ENCODE results near the gene DOK1.

The DOK1 gene

GRCh38 chr2:74567881-74568280 is 13.4 kb downstream of the DOK1 start:
- no peak for DNase-seq (ENCODE audit: low read depth in 2 of 2)

- no peak for DNase-seq (ENCODE audit: low read depth in 2 of 2)
Observed at GRCh38 chr2:74569686-74570085, 15.2 kb downstream of the DOK1 start.

- no peak for DNase-seq (ENCODE audit: low read depth in 2 of 2)
Observed at GRCh38 chr2:74571058-74571457, 16.5 kb downstream of the DOK1 start.

DNA sequence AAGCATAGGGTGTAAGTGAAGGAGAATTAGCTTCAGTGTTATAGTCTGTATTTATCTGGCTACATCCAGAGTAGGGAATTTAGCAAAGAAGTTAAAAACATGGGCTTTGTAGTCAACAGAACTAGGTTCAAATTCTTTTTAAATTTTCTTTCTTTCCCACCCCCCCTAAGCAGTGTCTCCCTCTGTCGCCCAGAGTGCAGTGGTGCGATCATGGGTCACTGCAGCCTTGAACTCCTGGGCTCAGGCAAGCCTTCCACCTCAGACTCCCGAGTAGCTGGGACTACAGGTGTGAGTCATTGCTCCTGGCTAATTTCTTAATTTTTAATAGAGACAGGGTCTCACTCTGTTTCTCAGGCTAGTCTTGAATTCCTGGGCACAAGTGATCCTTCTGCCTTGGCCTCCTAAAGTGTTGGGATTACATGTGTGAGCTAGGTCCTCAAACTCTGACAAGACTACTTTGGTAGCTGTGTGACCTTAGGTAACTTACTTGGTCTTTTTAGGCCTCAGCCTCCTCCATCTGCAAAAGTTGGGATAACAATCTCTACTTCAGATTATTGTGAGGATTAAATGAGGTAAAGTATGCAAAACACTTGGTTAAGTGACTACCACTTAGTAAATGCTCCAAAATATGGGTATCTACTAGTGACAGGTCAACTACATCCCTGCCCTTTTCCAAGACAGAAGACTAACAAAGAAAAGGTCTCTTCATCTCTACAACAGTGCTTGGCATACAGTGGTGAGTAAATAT is 17.8 kb downstream of the DOK1 start:
- no peak for DNase-seq (ENCODE audit: low read depth in 2 of 2)

DNA sequence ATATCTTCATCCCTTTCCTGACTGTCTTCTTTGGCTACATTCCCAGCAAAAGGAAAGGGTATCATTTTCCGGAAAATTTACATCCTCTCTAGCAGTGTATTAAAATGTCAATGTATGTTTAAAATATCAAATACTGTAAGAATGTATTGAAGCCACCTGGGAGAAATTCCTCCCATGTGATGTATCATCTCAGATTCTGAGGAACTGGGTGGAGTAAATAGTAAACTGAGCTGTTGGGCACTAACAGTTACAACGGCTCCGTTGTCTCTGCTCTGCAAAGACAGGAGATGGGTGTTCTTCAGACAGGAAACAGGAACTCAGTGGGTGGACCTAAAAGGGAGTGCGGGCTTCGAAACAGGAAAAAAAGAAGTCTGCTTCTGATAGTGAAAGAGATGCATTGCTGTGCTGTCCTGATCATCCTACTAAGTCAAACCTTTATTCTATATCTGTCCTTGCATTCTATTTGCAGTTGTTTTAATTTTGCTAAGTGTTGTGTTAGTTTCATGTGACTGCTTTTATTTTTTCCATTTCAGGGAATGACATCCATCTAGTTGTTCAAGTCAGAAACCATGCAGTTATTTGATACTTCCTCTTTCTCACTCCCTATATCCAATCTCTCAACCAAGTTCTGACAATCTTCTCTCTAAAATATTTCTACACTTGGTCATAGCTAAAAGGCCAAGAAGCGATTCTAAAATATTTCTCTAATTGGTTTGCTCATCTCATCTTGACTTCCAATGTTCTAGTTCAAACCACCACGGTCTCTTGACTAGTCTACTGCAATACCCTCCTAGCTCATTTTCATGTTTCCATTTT is 19.4 kb downstream of the DOK1 start:
- DNase-seq (ENCODE audit: low read depth in 2 of 2) = no peak

DNA sequence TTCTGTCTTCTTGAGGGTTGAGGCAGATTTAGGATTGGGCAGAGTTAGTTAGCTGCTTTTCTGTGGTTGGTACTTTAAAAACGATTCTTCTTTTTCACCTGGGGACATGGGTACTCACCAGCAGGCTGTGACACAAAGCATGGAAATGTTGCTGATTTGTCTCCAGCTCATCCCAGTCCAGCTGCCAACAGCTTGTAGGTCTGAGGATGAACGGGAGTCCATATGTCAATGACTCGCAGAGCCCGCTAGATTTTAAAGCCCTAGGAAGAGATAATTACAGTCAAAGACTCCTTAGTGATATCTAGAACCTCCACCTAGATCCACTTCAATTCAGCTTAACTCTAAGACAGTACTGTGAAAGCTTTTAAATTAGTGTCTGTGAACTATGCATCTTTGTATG is 20.8 kb downstream of the DOK1 start:
- no peak for DNase-seq (ENCODE audit: low read depth in 2 of 2)

DNA sequence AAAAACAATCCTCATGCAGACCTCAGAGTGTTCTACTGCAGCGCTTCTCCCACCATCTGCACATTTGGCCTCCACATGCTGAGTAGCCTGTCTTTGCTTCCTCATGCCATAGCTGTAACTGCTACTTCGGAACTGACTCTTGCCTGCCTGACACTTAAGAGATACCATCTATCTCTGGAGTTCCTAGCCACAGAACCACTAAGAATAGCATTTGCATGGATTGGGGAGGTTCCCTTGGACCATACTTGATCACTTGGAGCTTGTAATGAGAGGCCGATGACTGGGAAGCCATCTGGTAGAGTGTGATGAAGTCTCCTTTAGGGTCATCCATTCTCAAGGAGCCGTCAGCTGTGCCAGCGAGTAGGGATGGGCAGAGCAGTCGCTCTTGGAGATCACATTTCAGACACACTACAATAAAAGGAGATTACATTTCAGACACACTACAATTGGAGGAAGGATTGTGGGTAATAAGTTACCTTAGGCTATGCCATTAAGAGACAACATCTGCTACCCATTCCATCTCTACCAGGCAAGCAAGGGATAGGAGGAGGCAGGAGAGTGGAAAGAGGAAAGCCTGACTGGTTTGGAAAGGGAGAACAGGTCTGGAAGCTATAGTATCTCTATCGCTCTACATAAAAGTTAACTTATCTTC is 21.8 kb downstream of the DOK1 start:
- DNase-seq (ENCODE audit: low read depth in 2 of 2) = no peak

DNA sequence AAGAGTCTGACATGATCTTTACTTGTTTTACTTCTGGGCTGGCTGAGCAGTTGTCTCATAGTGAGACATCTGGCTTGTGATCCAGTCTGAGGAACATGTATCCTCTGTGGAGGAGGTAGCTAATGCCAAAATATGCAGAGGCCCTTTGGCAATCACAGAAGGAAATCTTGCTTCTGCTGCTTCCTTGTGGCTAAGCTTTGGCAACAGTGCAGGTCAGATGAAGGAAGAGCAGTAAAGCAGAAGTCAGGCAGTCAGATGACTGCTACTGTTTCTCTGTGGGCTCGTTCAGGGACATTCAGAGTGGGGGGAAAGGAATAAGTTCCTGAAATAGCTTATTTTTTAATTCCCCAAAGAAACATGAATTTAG is 22.3 kb downstream of the DOK1 start:
- DNase-seq (ENCODE audit: low read depth in 2 of 2) = no peak

DNA sequence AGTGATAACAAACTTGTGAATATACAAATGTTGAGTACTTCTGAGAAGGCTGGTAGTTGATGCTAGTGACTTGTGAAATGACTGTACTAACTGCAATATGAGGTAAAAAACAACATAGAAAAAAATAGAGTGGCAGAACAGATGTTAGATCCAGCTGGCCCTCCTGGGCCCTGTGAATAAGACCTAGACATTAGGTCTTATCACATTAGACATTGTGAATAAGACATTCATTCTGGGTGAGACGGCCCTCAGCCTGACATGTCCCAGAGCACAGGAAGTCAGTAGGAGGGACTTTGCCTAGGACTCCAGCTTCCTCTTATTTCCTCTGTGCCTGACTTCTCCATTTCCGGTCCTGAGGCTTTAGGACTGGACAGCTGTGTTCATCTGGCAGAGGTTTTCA is 22.9 kb downstream of the DOK1 start:
- no peak for DNase-seq (ENCODE audit: low read depth in 2 of 2)

DNA sequence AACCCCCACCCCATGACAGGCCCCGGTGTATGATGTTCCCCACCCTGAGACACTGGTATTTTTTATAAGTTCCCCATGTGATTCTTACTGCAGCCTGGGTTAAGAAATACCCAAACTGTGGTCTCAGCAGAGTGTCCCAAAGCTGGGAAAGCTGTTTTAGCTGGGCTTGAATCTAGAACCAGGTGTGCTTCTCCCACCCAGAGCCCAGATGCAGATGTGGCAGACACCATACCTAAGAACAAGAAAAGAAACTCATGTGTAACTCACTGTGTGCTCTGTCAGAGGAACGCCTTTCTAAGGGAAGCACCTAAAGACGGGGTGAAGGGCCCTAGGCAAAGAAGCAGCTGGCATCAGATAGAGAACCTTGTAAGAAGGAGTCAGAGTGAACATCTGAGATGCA is 23.9 kb downstream of the DOK1 start:
- DNase-seq (ENCODE audit: low read depth in 2 of 2) = no peak

GRCh38 chr2:74581463-74581862 is 26.9 kb downstream of the DOK1 start:
- no peak for DNase-seq (ENCODE audit: low read depth in 2 of 2)

DNA sequence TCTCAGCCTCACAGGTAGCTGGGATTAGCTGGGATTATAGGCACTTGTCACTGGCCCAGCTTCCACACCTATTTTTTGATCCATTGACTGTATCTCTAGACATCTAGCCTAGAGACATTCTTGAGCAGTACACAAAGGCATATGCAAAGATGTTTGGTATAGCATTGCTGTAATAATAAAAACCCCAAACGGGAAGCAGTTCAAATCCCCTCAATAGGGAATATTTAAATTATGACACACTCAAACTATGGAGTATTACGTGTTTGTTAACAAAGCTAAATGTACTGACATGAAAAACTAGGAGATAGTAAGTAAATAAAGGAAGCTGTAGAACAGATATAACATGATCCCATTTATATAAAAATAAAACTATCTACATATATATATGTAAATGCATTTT is 27.7 kb downstream of the DOK1 start:
- DNase-seq (ENCODE audit: low read depth in 2 of 2) = no peak

DNA sequence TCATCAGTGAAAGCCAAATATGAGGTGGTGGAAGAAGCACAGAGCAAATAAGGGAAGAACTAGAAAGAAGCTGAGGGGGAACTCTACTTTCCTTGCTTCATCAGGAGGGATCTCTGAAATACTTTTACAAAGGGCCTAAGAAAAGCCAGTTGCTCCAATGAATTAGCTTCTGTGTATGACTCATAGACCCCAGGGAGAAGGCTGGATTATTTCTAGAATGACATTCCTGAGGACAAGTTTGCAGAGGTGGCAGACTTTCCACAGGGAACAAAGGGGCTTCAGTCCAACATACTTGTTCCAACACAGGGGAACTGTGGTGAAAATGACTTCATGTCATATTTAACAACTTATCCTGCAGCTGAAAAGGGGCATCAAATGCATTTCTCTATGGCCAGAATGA is 29.0 kb downstream of the DOK1 start:
- no peak for DNase-seq (ENCODE audit: low read depth in 2 of 2)

DNA sequence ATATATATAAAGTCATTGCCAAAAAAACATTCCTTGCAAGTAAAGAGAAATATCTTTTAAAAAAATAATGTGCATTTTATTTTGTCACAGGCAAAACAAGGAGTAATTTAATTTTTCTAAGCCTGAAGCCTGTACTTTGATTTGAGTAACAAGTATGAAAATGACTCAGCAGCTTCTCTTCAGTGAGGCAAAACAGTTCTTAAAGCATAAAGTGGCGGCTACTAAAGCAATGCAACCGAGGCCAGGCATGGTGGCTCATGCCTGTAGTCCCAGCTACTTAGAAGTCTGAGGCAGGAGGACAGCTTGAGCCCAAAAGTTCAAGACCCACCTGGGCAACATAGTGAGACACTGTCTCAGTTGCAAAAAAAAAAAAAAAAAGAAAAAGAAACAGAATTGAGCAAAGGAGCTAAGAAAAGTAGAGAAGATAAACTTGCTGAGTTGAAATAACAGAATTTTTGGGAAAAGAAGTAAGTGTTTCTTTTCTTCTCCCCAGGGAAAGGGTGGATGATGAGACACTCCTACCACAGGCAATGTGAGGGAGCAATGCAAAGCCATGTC is 29.6 kb downstream of the DOK1 start:
- DNase-seq (ENCODE audit: low read depth in 2 of 2) = no peak

- no peak for DNase-seq (ENCODE audit: low read depth in 2 of 2)
Observed at GRCh38 chr2:74585406-74586185, 31.1 kb downstream of the DOK1 start.

DNA sequence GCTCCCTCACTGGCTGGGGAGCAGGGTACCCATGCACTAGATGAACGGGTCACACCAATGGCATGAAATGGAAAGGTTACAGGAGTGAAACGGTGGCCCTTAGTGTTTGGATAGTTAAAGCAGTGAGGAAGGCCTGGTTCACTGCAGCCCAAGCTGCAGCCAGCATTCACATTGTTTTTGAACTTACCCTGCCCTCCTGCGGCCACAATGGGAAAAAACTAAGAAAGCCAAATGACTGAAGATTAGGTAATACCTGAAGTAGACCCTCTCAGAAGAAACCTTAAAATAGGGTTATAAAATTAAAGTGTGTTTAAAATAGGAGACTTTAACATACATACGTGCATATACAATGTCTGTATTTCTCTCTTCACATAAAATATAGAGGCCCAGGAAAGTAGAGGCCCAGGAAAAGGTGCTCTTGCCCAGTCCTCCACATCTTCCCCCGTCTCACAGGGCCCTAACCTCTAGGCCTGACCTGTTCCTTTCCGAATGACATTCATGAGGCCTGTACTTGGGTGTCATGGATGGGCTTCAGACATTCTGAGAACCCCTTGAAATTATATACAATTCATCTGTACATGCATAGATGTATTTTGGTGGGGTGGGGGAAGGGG is 33.3 kb downstream of the DOK1 start:
- DNase-seq (ENCODE audit: low read depth in 2 of 2) = peak; percentile 14 to 42

DNA sequence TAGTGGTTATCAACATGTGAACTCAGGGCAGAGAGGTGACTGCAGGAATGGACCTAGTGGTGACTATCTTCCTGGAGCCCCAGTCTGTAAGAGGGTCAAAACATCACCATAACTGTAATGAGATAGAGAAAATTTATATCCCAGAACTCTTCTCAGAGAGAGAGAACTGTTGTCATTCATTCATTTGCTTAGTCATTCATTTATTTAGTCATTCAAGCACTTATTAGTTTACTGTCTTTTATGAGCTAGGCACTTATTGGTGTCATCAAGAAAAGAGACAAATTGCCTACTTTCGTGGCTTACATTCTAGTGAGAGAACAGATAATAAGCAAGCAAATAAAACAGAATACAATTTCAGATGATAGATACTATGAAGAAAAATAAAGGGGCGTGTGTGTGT is 34.1 kb downstream of the DOK1 start:
- DNase-seq (ENCODE audit: low read depth in 2 of 2) = no peak

DNA sequence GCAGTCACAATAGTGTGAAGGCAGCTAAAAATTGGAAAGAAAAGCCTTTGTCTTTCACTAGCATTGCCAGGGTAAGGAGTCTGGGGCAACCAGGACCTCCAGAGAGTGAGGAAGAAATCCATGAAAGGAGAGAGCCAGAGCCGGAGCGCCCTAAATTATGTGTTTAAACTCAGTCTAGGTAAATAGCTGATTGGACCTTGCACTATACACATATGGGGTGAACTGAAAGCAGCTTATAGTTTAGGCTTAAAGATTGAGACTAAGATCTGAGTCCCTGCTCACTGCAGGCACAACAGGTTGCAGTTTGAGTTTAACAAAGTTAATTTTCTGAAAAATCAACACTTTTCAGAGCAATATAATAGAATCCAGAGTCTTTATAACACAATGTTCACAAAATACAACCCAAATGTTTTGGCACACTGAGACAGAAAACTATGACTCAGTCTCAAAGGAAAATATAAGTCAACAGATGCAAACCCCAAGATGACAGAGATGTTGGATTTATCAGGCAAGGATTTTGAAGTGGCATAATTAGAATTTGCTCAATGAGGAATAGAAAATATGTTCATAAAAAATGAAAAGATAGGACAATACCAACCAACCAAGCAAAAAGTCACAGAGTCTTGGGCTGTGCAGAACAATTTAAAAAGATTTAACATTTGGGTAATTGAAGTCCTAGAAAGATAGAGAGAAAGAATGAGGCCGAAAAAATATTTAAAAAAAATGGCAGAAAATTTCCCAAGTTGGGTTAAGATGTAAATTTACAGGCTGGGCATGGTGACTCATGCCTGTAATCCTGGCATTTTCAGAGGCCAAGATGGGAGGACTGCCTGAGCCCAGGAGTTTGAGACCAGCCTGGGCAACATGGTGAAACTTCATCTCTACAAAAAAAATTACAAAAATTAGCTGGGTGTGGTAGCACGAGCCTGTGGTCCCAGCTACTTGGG is 39.6 kb downstream of the DOK1 start:
- DNase-seq (ENCODE audit: low read depth in 2 of 2) = no peak

- DNase-seq (ENCODE audit: low read depth in 2 of 2) = no peak
Observed at GRCh38 chr2:74596584-74596983, 42.1 kb downstream of the DOK1 start.

GRCh38 chr2:74597410-74597809 is 42.9 kb downstream of the DOK1 start:
- DNase-seq (ENCODE audit: low read depth in 2 of 2) = no peak

Measured in stimulated activated CD4-positive, alpha-beta T cell treated with anti-CD3 and anti-CD28 coated beads, Interleukin-1b, Interleukin-23, amount 100 ng/mL, for 4 hours (primary cell).